ENCODE measurements around the gene SEMA3C. TPM values are rescaled to one million over a fixed set of nuclear protein-coding genes. Genes with fewer than 3 reads are reported as not detected.

Gene SEMA3C
- total RNA-seq, 2 donors from 2014 or later = 66.4 to 147 TPM

DNA sequence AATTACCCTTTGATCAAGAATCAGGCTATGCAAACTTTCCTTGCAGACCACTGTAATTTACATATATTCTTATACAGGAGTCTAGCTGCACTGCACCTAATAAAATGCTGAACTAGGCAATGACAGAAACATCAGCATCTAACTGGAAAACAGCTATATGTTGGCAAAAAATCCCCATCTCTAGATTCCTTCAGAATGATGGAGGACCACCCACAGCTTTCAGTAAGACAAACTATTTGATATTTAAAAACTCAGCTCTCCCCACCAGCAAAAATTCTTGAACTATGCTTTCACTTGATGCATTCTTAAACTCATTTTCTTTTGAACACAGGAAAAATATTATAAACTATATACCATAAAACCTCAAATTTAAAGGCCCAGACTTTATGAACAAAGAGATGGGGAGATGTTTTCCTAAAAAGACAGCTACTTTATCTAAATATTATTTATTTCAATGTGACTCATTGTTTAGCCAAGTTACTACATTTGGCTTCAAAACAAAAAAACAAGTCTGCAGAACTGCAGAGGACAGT lies 77.4 kb downstream of the SEMA3C start:
- H3K4me1 ChIP-seq (replicated peaks) = peaks cover 5% of the 10 kb centered on the region
- no peak overlapping the region for H3K27ac ChIP-seq
- DNase-seq (ENCODE audit: low spot score) = no peak
- no peak for TF ChIP-seq CTCF (IDR thresholded peaks at IDR 0.05)
- no peak for TF ChIP-seq POLR2AphosphoS5 (IDR thresholded peaks at IDR 0.05)
- TF ChIP-seq POLR2A (IDR thresholded peaks at IDR 0.05) = no peak
- H3K4me3 ChIP-seq = no peak overlapping the region
- H3K36me3 ChIP-seq = no peaks in the 10 kb centered on the region
- H3K27me3 ChIP-seq (replicated peaks; ENCODE audit: insufficient read depth) = no peaks in the 10 kb centered on the region
- intact Hi-C loops (cut with DNase I) = no loop called here
- no peaks in the 10 kb centered on the region for H3K9me3 ChIP-seq

- no peaks in the 10 kb centered on the region for H3K9me3 ChIP-seq
- no peak for DNase-seq (ENCODE audit: low spot score)
- peaks cover 5% of the 10 kb centered on the region for H3K4me1 ChIP-seq (replicated peaks)
- no peak overlapping the region for H3K4me3 ChIP-seq
- H3K27ac ChIP-seq = no peak overlapping the region
- WGBS = 97% methylated on average over 2 of the region's 2 CpGs
- no peaks in the 10 kb centered on the region for H3K27me3 ChIP-seq (replicated peaks; ENCODE audit: insufficient read depth)
- intact Hi-C loops (cut with DNase I) = no loop called here
- H3K36me3 ChIP-seq = no peaks in the 10 kb centered on the region
- TF ChIP-seq POLR2A (IDR thresholded peaks at IDR 0.05) (no peak), POLR2AphosphoS5 (IDR thresholded peaks at IDR 0.05) (no peak), CTCF (IDR thresholded peaks at IDR 0.05) (no peak)
Observed at GRCh38 chr7:80840681-80841080, 78.2 kb downstream of the SEMA3C start.

GRCh38 chr7:80839855-80840254 lies 79.0 kb downstream of the SEMA3C start:
- no peak for DNase-seq (ENCODE audit: low spot score)
- H3K27me3 ChIP-seq (replicated peaks; ENCODE audit: insufficient read depth) = no peaks in the 10 kb centered on the region
- H3K4me1 ChIP-seq (replicated peaks) = peaks cover 5% of the 10 kb centered on the region
- H3K36me3 ChIP-seq = no peaks in the 10 kb centered on the region
- H3K4me3 ChIP-seq = no peak overlapping the region
- no peak overlapping the region for H3K27ac ChIP-seq
- H3K9me3 ChIP-seq = no peaks in the 10 kb centered on the region
- TF ChIP-seq POLR2A (IDR thresholded peaks at IDR 0.05) = no peak
- TF ChIP-seq POLR2AphosphoS5 (IDR thresholded peaks at IDR 0.05) = no peak
- no peak for TF ChIP-seq CTCF (IDR thresholded peaks at IDR 0.05)
- intact Hi-C loops (cut with DNase I) = no loop called here

- Histone ChIP-seq H3K4me3 (no peak overlapping the region), H3K27ac (no peak overlapping the region), H3K27me3 (replicated peaks; ENCODE audit: insufficient read depth) (no peaks in the 10 kb centered on the region), H3K9me3 (no peaks in the 10 kb centered on the region), H3K36me3 (no peaks in the 10 kb centered on the region), H3K4me1 (replicated peaks) (peaks cover 5% of the 10 kb centered on the region)
- intact Hi-C loops (cut with DNase I) = no loop called here
- 72% methylated on average over 2 of the region's 2 CpGs for WGBS
- DNase-seq (ENCODE audit: low spot score) = no peak
- TF ChIP-seq POLR2AphosphoS5 (IDR thresholded peaks at IDR 0.05) (no peak), CTCF (IDR thresholded peaks at IDR 0.05) (no peak), POLR2A (IDR thresholded peaks at IDR 0.05) (no peak)
Observed at GRCh38 chr7:80838643-80839042, 80.2 kb downstream of the SEMA3C start.

DNA sequence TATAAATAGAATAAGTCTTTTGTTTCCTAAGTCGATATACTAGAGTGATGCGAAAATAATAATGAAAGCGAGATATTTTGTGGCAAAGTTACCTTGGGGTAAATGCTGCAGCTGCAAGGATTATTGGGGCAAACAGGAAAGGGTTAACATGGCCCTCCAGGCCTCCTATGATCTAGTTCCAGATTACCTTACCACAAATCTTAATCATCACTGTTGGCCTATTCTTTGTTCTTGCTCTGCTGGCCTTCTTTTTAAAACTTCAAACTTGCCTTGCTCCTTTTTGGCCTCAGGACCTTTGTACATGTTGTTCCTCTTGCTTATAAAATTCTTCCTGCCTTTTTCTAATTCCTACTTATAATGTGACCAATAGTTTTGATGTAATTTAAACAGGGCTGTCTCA lies 81.5 kb downstream of the SEMA3C start:
- DNase-seq (ENCODE audit: low spot score) = no peak
- no peak for TF ChIP-seq POLR2AphosphoS5 (IDR thresholded peaks at IDR 0.05)
- TF ChIP-seq CTCF (IDR thresholded peaks at IDR 0.05) = no peak
- TF ChIP-seq POLR2A (IDR thresholded peaks at IDR 0.05) = no peak
- intact Hi-C loops (cut with DNase I) = no loop called here

More for the DNA sequence above, 81.5 kb downstream of the SEMA3C start:
- Histone ChIP-seq H3K27ac (no peak overlapping the region), H3K9me3 (no peaks in the 10 kb centered on the region), H3K4me1 (replicated peaks) (peaks cover 4% of the 10 kb centered on the region), H3K36me3 (no peaks in the 10 kb centered on the region), H3K4me3 (no peak overlapping the region), H3K27me3 (replicated peaks; ENCODE audit: insufficient read depth) (no peaks in the 10 kb centered on the region)
- WGBS = 93% methylated on average over 3 of the region's 3 CpGs

Data from prostate gland (tissue), 2 donors.